Measurements from ENCODE around the gene LDLRAD4. TPM values are rescaled to one million over a fixed set of nuclear protein-coding genes. Genes with fewer than 3 reads are reported as not detected.

Gene LDLRAD4
- total RNA-seq, 4 donors from 2014 or later: 14.0 to 36.9 (median 29.3) TPM

GRCh38 chr18:13546638-13547037, 328.1 kb downstream of the LDLRAD4 start:
- 92 to 98% methylated on average over 8 of the region's 8 CpGs for WGBS, 2 donors
- no peak for DNase-seq (ENCODE audit: low spot score in 2 of 2)
- TF ChIP-seq EP300 (IDR thresholded peaks at IDR 0.05): no peak
- TF ChIP-seq POLR2A (IDR thresholded peaks at IDR 0.05): no peak
- TF ChIP-seq, protein P1, sequence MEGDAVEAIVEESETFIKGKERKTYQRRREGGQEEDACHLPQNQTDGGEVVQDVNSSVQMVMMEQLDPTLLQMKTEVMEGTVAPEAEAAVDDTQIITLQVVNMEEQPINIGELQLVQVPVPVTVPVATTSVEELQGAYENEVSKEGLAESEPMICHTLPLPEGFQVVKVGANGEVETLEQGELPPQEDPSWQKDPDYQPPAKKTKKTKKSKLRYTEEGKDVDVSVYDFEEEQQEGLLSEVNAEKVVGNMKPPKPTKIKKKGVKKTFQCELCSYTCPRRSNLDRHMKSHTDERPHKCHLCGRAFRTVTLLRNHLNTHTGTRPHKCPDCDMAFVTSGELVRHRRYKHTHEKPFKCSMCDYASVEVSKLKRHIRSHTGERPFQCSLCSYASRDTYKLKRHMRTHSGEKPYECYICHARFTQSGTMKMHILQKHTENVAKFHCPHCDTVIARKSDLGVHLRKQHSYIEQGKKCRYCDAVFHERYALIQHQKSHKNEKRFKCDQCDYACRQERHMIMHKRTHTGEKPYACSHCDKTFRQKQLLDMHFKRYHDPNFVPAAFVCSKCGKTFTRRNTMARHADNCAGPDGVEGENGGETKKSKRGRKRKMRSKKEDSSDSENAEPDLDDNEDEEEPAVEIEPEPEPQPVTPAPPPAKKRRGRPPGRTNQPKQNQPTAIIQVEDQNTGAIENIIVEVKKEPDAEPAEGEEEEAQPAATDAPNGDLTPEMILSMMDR (IDR thresholded peaks at IDR 0.05): no peak
- Histone ChIP-seq H3K4me1 (peaks cover 0 to 18% (median 6%) of the 10 kb centered on the region in 4 donors), H3K27me3 (no peaks in the 10 kb centered on the region), H3K36me3 (no peaks in the 10 kb centered on the region), H3K4me3 (no peak overlapping the region), H3K27ac (no peak overlapping the region), H3K9me3 (no peaks in the 10 kb centered on the region)

GRCh38 chr18:13547347-13547746, 328.8 kb downstream of the LDLRAD4 start:
- no peaks in the 10 kb centered on the region for H3K36me3 ChIP-seq
- 84 to 96% methylated on average over 10 of the region's 10 CpGs for WGBS, 2 donors
- peaks cover 0 to 18% (median 6%) of the 10 kb centered on the region in 4 donors for H3K4me1 ChIP-seq
- H3K27ac ChIP-seq: no peak overlapping the region
- no peaks in the 10 kb centered on the region for H3K27me3 ChIP-seq
- H3K4me3 ChIP-seq: no peak overlapping the region
- no peak for DNase-seq (ENCODE audit: low spot score in 2 of 2)
- TF ChIP-seq EP300 (IDR thresholded peaks at IDR 0.05) (no peak), POLR2A (IDR thresholded peaks at IDR 0.05) (no peak)
- TF ChIP-seq, protein P1 (IDR thresholded peaks at IDR 0.05): no peak
- no peaks in the 10 kb centered on the region for H3K9me3 ChIP-seq

DNA sequence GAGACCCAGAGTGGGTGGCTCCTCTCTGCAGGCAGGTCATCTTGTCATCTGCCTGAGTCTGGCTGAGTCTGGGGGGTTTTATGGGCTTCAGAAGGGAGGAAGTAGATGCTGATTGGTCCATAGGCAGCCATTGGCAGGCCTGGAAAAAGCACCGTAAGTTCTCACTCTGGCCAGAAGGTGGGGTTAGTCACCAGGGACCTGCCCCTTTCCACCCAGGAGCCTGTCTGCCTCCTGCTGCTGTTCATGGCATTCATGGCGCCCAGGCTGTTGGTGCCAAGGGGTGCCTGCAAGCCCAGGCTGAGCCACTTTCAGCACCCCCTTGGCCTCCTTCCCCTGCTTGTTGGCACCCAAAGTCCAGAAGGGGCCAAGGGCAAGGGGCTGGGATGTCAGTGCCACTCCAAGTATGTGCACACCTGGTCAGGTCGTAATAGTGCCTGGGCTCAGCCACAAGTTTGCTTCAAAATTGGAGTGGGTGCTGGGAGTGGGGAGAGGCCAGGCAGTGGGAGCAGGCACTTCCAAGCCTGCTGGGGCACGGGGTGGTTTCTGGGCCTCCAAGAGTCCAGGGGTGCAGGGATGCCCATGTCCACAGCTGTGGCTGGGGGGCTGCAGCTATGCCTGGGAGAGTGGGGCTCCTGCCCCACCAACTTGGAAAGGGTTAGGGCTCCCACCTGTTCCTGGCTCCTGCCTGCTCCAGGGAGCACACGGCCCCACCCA, 329.7 kb downstream of the LDLRAD4 start:
- no peaks in the 10 kb centered on the region for H3K27me3 ChIP-seq
- no peaks in the 10 kb centered on the region for H3K36me3 ChIP-seq
- TF ChIP-seq POLR2A (IDR thresholded peaks at IDR 0.05) (no peak), EP300 (IDR thresholded peaks at IDR 0.05) (no peak)
- TF ChIP-seq, protein P1 (IDR thresholded peaks at IDR 0.05): no peak
- peak overlapping the region in 2 of 4 donors; percentile 14 to 63 for H3K27ac ChIP-seq
- DNase-seq (ENCODE audit: low spot score in 2 of 2): no peak
- no peaks in the 10 kb centered on the region for H3K9me3 ChIP-seq
- H3K4me3 ChIP-seq: no peak overlapping the region
- peaks cover 0 to 18% (median 6%) of the 10 kb centered on the region in 4 donors for H3K4me1 ChIP-seq
- 97 to 100% methylated on average over 4 to 5 of the region's 5 CpGs for WGBS, 2 donors

DNA sequence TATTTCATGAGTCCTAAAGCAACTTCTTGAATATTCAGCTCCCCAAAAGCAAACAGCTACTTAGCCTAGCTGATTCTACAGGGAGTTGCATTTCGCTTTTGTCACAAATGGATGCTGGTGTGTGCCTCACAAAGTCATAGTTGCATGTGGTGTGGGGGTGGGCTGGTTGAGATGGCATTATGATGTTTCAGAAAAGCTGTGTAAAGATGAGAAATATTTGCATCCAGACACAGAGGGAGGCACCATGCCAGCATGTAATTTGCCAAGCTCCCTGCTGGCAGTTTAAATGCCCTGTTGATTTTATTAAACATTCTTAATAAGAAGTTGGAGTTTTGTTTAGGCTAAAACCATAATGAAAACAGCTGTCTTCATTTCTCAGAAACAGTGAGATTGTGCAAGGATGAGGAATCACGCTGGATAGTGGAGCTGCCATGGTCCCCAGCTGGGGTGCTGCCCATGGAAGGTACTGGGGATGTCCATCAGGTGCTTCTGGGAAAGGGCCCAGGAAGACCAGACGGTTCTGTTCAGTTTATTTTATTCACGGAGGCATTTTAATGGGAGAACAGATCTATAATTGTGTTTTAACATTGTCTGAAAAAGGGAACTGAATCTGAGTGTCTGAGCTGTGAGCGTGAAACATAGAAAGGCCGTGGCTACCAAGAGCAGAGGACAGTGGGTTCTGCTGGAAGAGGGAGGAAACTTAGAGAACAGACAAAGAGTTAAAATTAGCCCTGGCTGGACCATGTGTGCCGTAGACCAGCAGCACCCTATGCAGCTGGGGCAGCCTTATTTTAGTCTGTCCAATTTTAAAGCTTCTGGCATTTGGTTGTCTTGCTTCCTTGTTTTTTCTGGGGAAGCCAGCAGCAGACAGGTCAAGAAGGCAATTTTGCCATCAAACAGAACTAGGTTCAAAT, 330.7 kb downstream of the LDLRAD4 start:
- 42 to 48% methylated on average over 7 of the region's 7 CpGs for WGBS, 2 donors
- peak overlapping the region in 2 of 4 donors; percentile 5 to 63 for H3K27ac ChIP-seq
- no peak for DNase-seq (ENCODE audit: low spot score in 2 of 2)

DNA sequence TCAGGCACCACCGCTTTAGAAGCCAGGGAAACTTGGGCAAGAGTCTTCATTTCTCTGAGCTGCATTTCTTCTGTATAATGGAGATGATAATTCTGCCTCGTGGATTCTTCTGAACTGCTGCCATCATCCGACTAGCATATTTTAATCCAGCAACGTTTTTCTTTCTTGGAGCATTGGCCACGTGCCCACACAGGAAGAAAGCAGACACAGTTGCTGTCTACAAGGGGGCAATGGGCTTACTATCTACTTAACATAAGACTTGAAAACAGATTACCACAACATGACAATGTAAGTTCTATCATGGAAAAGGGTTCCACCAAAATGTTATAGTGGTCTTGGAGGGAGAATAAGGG, 331.3 kb downstream of the LDLRAD4 start:
- Histone ChIP-seq H3K4me1 (peaks cover 0 to 18% (median 6%) of the 10 kb centered on the region in 4 donors), H3K36me3 (no peaks in the 10 kb centered on the region), H3K4me3 (no peak overlapping the region), H3K9me3 (no peaks in the 10 kb centered on the region), H3K27ac (peak overlapping the region in 1 of 4 donors; percentile 63), H3K27me3 (no peaks in the 10 kb centered on the region)
- WGBS, 2 donors: 2 to 6% methylated on average over 5 of the region's 5 CpGs
- peak in 1 of 2 donors; percentile 2 for TF ChIP-seq EP300 (IDR thresholded peaks at IDR 0.05)
- TF ChIP-seq, protein P1 (IDR thresholded peaks at IDR 0.05): no peak
- no peak for TF ChIP-seq POLR2A (IDR thresholded peaks at IDR 0.05)
- DNase-seq (ENCODE audit: low spot score in 2 of 2): no peak

More for the DNA sequence above, 330.7 kb downstream of the LDLRAD4 start:
- TF ChIP-seq POLR2A (IDR thresholded peaks at IDR 0.05): no peak
- TF ChIP-seq EP300 (IDR thresholded peaks at IDR 0.05): peak; percentile 25 to 55
- H3K9me3 ChIP-seq: no peaks in the 10 kb centered on the region
- no peaks in the 10 kb centered on the region for H3K27me3 ChIP-seq
- no peak overlapping the region for H3K4me3 ChIP-seq
- no peaks in the 10 kb centered on the region for H3K36me3 ChIP-seq
- H3K4me1 ChIP-seq: peaks cover 0 to 18% (median 6%) of the 10 kb centered on the region in 4 donors

Measured in tibial nerve (tissue), 4 donors.